Calu3 (cell line): ENCODE results near the gene KRIT1. TPM values are rescaled to one million over a fixed set of nuclear protein-coding genes. Genes with fewer than 3 reads are reported as not detected.

Experiments used
- BruUV-seq: library from RNA; stranded (reverse); fragments of 400-500 nt; replicated peaks from 2 replicates; lab custom pipeline; 2021; lab: Mats Ljungman, UMichigan
- CTCF ChIA-PET: fragments of 300-600 bp; sonication (Branson Sonifier 250); formaldehyde crosslinking; loops from one replicate; lab custom pipeline; 2022; ENCODE audit warnings: antibody characterized with exemption; lab: Charles Lee
- DNase-seq: peaks from one replicate; pipeline ENCODE4 v3.0.0; 2022
- H3K27ac Mint-ChIP-seq: one replicate; pipeline ENCODE4 v1.8.0; 2022; ENCODE audit warnings: mixed read lengths; ENCODE audit not compliant: unreplicated experiment
- H3K27me3 Mint-ChIP-seq: one replicate; pipeline ENCODE4 v1.8.0; 2022; ENCODE audit warnings: mixed read lengths; ENCODE audit not compliant: unreplicated experiment
- H3K36me3 Mint-ChIP-seq: one replicate; pipeline ENCODE4 v1.8.0; 2022; ENCODE audit warnings: mild to moderate bottlenecking, moderate library complexity, mixed read lengths; ENCODE audit not compliant: insufficient read depth, unreplicated experiment
- H3K4me1 Mint-ChIP-seq: one replicate; pipeline ENCODE4 v1.8.0; 2022; ENCODE audit warnings: mild to moderate bottlenecking, low read depth, mixed read lengths; ENCODE audit not compliant: unreplicated experiment
- H3K4me3 Mint-ChIP-seq: one replicate; pipeline ENCODE4 v1.8.0; 2022; ENCODE audit warnings: mild to moderate bottlenecking, low read depth, moderate library complexity, mixed read lengths; ENCODE audit not compliant: unreplicated experiment
- H3K9me3 Mint-ChIP-seq: one replicate; pipeline ENCODE4 v1.8.0; 2022; ENCODE audit warnings: low read depth, mixed read lengths; ENCODE audit not compliant: unreplicated experiment
- intact Hi-C: fragments of 100-400 bp; cut with micrococcal nuclease; formaldehyde crosslinking; loops from one replicate; pipeline ENCODE4 v1.10.0; 2022; ENCODE audit not compliant: unreplicated experiment
- total RNA-seq: library from RNA; stranded (reverse); gene quantifications from 2 replicates; pipeline ENCODE4 v1.2.3, GENCODE V29; 2022
- TF ChIP-seq, protein P1 (sequence below): fragments of 200-600 bp; IDR thresholded peaks from one replicate; pipeline ENCODE4 v1.8.0; 2022; ENCODE audit warnings: antibody characterized with exemption; ENCODE audit not compliant: unreplicated experiment

Gene KRIT1
- total RNA-seq, 1 experiment from 2014 or later, result 27.8 TPM

DNA sequence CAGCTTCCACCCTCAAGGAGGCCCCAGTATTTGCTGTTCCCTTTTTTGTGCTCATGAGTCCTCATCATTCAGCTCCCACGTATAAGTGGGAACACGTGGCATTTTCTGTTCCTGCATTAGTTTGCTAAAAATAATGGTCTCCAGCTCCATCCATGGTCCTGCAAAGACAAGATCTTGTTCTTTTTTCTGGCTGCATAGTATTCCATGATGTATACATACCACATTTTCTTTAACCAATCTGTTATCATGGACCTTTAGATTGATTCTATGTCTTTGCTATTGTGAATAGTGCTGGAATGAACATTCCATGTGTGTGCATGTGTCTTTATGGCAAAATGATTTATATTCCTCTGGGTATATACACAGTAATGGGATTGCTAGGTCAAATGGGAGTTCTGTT is 17.0 kb downstream of the KRIT1 start:
- Mint-ChIP-seq H3K27me3 (no peaks in the 10 kb centered on the region), H3K4me1 (no peaks in the 10 kb centered on the region), H3K4me3 (no peak overlapping the region), H3K9me3 (no peaks in the 10 kb centered on the region), H3K27ac (no peak overlapping the region), H3K36me3 (peaks cover 12% of the 10 kb centered on the region)
- CTCF ChIA-PET, result no interaction called here
- intact Hi-C loops, result no loop called here
- TF ChIP-seq, protein P1, sequence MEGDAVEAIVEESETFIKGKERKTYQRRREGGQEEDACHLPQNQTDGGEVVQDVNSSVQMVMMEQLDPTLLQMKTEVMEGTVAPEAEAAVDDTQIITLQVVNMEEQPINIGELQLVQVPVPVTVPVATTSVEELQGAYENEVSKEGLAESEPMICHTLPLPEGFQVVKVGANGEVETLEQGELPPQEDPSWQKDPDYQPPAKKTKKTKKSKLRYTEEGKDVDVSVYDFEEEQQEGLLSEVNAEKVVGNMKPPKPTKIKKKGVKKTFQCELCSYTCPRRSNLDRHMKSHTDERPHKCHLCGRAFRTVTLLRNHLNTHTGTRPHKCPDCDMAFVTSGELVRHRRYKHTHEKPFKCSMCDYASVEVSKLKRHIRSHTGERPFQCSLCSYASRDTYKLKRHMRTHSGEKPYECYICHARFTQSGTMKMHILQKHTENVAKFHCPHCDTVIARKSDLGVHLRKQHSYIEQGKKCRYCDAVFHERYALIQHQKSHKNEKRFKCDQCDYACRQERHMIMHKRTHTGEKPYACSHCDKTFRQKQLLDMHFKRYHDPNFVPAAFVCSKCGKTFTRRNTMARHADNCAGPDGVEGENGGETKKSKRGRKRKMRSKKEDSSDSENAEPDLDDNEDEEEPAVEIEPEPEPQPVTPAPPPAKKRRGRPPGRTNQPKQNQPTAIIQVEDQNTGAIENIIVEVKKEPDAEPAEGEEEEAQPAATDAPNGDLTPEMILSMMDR, result no peak
- DNase-seq, result no peak
- no TSS peak for BruUV-seq

DNA sequence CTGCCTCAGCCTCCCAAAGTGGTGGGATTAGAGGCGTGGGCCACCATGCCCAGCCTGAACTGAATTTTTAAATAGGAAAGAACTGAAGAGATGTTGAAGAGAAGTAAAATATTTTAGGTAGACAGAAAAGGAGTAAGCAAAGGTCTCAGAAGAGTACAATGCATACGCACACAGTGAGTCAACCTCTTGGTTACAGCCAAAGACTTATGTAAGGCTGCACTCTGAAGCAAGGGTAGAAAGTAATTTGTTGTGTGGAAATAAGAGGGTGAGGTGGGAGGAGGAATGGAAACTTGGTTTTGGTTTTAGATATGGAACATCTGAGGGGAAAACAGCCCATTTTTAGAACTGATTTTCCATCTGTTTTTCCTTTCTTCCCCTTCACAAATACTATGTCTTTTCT is 17.6 kb downstream of the KRIT1 start:
- no peak for DNase-seq
- peaks cover 12% of the 10 kb centered on the region for H3K36me3 Mint-ChIP-seq
- no peak overlapping the region for H3K27ac Mint-ChIP-seq
- intact Hi-C loops, result no loop called here
- no peaks in the 10 kb centered on the region for H3K4me1 Mint-ChIP-seq
- no peaks in the 10 kb centered on the region for H3K9me3 Mint-ChIP-seq
- no TSS peak for BruUV-seq
- CTCF ChIA-PET, result no interaction called here
- no peaks in the 10 kb centered on the region for H3K27me3 Mint-ChIP-seq
- TF ChIP-seq, protein P1, result no peak
- H3K4me3 Mint-ChIP-seq, result no peak overlapping the region

DNA sequence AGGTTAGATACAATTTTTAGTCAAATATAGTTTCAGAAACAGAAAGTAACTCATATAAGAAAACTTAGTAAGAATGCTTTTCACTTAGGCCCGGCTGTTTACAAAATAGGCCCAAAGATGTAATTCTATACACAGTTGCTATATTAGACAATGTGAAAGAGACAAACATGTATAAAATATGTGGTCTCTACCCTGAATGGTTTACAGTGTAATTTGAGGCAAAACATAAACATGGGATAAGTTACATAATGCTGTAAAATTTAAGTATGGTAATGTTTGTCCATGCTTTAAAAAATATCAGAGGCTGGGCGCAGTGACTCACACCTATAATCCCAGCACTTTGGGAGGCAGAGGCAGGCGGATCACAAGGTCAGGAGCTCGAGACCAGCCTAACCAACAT is 18.7 kb downstream of the KRIT1 start:
- intact Hi-C loops, result no loop called here
- BruUV-seq, result no TSS peak
- H3K4me3 Mint-ChIP-seq, result no peak overlapping the region
- no peaks in the 10 kb centered on the region for H3K4me1 Mint-ChIP-seq
- no peaks in the 10 kb centered on the region for H3K9me3 Mint-ChIP-seq
- H3K36me3 Mint-ChIP-seq, result peaks cover 12% of the 10 kb centered on the region
- H3K27me3 Mint-ChIP-seq, result no peaks in the 10 kb centered on the region
- CTCF ChIA-PET, result no interaction called here
- H3K27ac Mint-ChIP-seq, result no peak overlapping the region
- TF ChIP-seq, protein P1, result no peak
- DNase-seq, result no peak

DNA sequence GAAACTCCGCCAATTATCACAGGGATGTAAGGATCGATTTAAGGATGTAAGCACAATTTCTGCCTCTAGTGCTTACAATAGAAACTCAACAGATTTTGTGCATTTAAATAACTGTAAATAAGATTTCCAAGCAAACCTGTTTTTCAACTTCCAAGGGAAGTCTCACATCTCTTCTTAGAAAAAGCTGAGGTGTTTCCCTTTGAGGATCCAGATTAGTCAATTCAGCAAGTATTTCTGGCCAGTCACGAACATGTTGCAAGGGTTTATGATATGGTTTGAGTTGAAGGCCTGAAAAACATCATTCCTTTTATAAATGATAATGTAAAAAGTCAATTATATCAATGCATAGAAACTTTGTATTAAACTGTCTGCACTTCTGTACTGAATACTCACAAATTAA is 23.9 kb downstream of the KRIT1 start:
- DNase-seq, result no peak
- TF ChIP-seq, protein P1, result no peak
- CTCF ChIA-PET, result no interaction called here
- H3K4me1 Mint-ChIP-seq, result no peaks in the 10 kb centered on the region
- no TSS peak for BruUV-seq
- intact Hi-C loops, result no loop called here
- H3K36me3 Mint-ChIP-seq, result peaks cover 29% of the 10 kb centered on the region
- H3K27me3 Mint-ChIP-seq, result no peaks in the 10 kb centered on the region
- no peak overlapping the region for H3K4me3 Mint-ChIP-seq
- H3K9me3 Mint-ChIP-seq, result no peaks in the 10 kb centered on the region
- no peak overlapping the region for H3K27ac Mint-ChIP-seq
